DOHH2 (cell line): Measurements from ENCODE around the gene RPL23.

Experiments
- H3F3A ChIP-seq: fragments of 200-600 bp; sonication (generic), shearing (Covaris generic); 2 replicates; pipeline ENCODE4 v1.6.0; 2016; ENCODE audit warnings: antibody characterized with exemption, mild to moderate bottlenecking; ENCODE audit not compliant: control insufficient read depth, insufficient read depth
- H3K27ac ChIP-seq: fragments of 200-600 bp; sonication (generic); 2 replicates; pipeline ENCODE4 v1.5.1; 2014; ENCODE audit warnings: low read depth, mild to moderate bottlenecking, low read length, moderate library complexity
- H3K27me3 ChIP-seq: fragments of 200-600 bp; sonication (generic); 2 replicates; pipeline ENCODE4 v1.6.1; 2014; ENCODE audit warnings: mild to moderate bottlenecking, low read length, mixed read lengths; ENCODE audit not compliant: control insufficient read depth
- H3K36me3 ChIP-seq: fragments of 200-600 bp; sonication (generic); 2 replicates; pipeline ENCODE4 v1.6.1; 2014; ENCODE audit warnings: mild to moderate bottlenecking, low read length, moderate library complexity, mixed read lengths; ENCODE audit not compliant: control insufficient read depth
- H3K4me1 ChIP-seq: fragments of 200-600 bp; sonication (generic); 2 replicates; pipeline ENCODE4 v1.6.1; 2014; ENCODE audit warnings: mild to moderate bottlenecking, low read length, mixed read lengths; ENCODE audit not compliant: control insufficient read depth
- H3K4me2 ChIP-seq: fragments of 200-600 bp; sonication (generic); 2 replicates; pipeline ENCODE4 v1.6.0; 2014; ENCODE audit warnings: mild to moderate bottlenecking, low read length, moderate library complexity
- H3K4me3 ChIP-seq: fragments of 200-600 bp; sonication (generic); 2 replicates; pipeline ENCODE4 v1.5.1; 2014; ENCODE audit warnings: mild to moderate bottlenecking, low read length, mixed read lengths
- H3K79me2 ChIP-seq: fragments of 200-600 bp; sonication (generic); 2 replicates; pipeline ENCODE4 v1.6.1; 2014; ENCODE audit warnings: mild to moderate bottlenecking, low read length, mixed read lengths; ENCODE audit not compliant: control insufficient read depth
- H3K9me2 ChIP-seq: fragments of 200-600 bp; sonication (generic); replicated peaks from 2 replicates; pipeline ENCODE4 v1.6.1; 2014; ENCODE audit warnings: mild to moderate bottlenecking, low read length, mixed read lengths; ENCODE audit not compliant: control insufficient read depth
- H3K9me3 ChIP-seq: fragments of 200-600 bp; sonication (generic); 2 replicates; pipeline ENCODE4 v1.6.1; 2014; ENCODE audit warnings: antibody characterized with exemption, low read length, mixed read lengths; ENCODE audit not compliant: control insufficient read depth, insufficient read depth
- H4K20me1 ChIP-seq: fragments of 200-600 bp; sonication (generic); 2 replicates; pipeline ENCODE4 v1.6.0; 2014; ENCODE audit warnings: low read depth, mild to moderate bottlenecking, antibody characterized with exemption, low read length, moderate library complexity; ENCODE audit not compliant: control insufficient read depth, insufficient read depth
- CTCF ChIP-seq: fragments of 200-600 bp; sonication (generic); IDR thresholded peaks from one replicate; pipeline ENCODE4 v1.5.1; 2014; ENCODE audit warnings: antibody characterized with exemption, mild to moderate bottlenecking, low read depth, low read length; ENCODE audit not compliant: poor library complexity, severe bottlenecking
- EZH2phosphoT487 ChIP-seq: fragments of 200-600 bp; sonication (generic); IDR thresholded peaks from 2 replicates; pipeline ENCODE4 v1.6.1; 2017; ENCODE audit warnings: borderline replicate concordance, mild to moderate bottlenecking, antibody characterized with exemption, low read length, moderate library complexity, mixed read lengths

The RPL23 gene

GRCh38 chr17:38892083-38892482 lies 38.6 kb upstream of the RPL23 start:
- Histone ChIP-seq H3F3A (0 out of 2 replicates have a peak, but pooled peaks cover 2% of the 10 kb centered on the region), H3K27ac (no peak overlapping the region), H3K79me2 (peaks cover 4% of the 10 kb centered on the region), H3K4me2 (no peak overlapping the region), H4K20me1 (no peaks in the 10 kb centered on the region), H3K4me1 (peaks cover 8% of the 10 kb centered on the region), H3K36me3 (peaks cover 46% of the 10 kb centered on the region), H3K27me3 (no peaks in the 10 kb centered on the region), H3K4me3 (no peak overlapping the region), H3K9me3 (no peaks in the 10 kb centered on the region), H3K9me2 (no peaks in the 10 kb centered on the region)
- TF ChIP-seq EZH2phosphoT487 (no peak), CTCF (no peak)

- no peak overlapping the region for H3K4me3 ChIP-seq
- H3F3A ChIP-seq: 0 out of 2 replicates have a peak, but pooled peaks cover 2% of the 10 kb centered on the region
- H3K27me3 ChIP-seq: no peaks in the 10 kb centered on the region
- H3K9me3 ChIP-seq: no peaks in the 10 kb centered on the region
- H3K36me3 ChIP-seq: peaks cover 45% of the 10 kb centered on the region
- no peak overlapping the region for H3K27ac ChIP-seq
- H3K4me2 ChIP-seq: no peak overlapping the region
- peaks cover 5% of the 10 kb centered on the region; the same call in 1 of the 2 replicates for H3K4me1 ChIP-seq
- H3K79me2 ChIP-seq: peaks cover 8% of the 10 kb centered on the region
- TF ChIP-seq CTCF (no peak), EZH2phosphoT487 (no peak)
- H3K9me2 ChIP-seq: no peaks in the 10 kb centered on the region
- H4K20me1 ChIP-seq: no peaks in the 10 kb centered on the region
Measured at GRCh38 chr17:38891441-38891840, 37.9 kb upstream of the RPL23 start.

- H3K9me3 ChIP-seq: no peaks in the 10 kb centered on the region
- H3K9me2 ChIP-seq: no peaks in the 10 kb centered on the region
- H4K20me1 ChIP-seq: no peaks in the 10 kb centered on the region
- no peak overlapping the region for H3K27ac ChIP-seq
- peaks cover 5% of the 10 kb centered on the region; the same call in 1 of the 2 replicates for H3K4me1 ChIP-seq
- H3K27me3 ChIP-seq: no peaks in the 10 kb centered on the region
- peaks cover 54% of the 10 kb centered on the region for H3K36me3 ChIP-seq
- H3K4me3 ChIP-seq: no peak overlapping the region
- peaks cover 18% of the 10 kb centered on the region for H3K79me2 ChIP-seq
- no peak overlapping the region for H3K4me2 ChIP-seq
- no peak for TF ChIP-seq EZH2phosphoT487
- TF ChIP-seq CTCF: no peak
- 0 out of 2 replicates have a peak, but pooled peaks cover 2% of the 10 kb centered on the region for H3F3A ChIP-seq
Measured at GRCh38 chr17:38890410-38890746, 36.9 kb upstream of the RPL23 start.
